ENCODE data around the gene SOX18. TPM values are rescaled to one million over a fixed set of nuclear protein-coding genes. Genes with fewer than 3 reads are reported as not detected.
A peak's percentile ranks its signal among the peaks of the same experiment; 100 is the strongest.

SOX18 gene
- total and polyA plus RNA-seq, 2 of the 13 experiments (the other 11 are each of a cell fraction or from before 2014, with no cell fraction given), result 1.6 to 1.9 TPM

DNA sequence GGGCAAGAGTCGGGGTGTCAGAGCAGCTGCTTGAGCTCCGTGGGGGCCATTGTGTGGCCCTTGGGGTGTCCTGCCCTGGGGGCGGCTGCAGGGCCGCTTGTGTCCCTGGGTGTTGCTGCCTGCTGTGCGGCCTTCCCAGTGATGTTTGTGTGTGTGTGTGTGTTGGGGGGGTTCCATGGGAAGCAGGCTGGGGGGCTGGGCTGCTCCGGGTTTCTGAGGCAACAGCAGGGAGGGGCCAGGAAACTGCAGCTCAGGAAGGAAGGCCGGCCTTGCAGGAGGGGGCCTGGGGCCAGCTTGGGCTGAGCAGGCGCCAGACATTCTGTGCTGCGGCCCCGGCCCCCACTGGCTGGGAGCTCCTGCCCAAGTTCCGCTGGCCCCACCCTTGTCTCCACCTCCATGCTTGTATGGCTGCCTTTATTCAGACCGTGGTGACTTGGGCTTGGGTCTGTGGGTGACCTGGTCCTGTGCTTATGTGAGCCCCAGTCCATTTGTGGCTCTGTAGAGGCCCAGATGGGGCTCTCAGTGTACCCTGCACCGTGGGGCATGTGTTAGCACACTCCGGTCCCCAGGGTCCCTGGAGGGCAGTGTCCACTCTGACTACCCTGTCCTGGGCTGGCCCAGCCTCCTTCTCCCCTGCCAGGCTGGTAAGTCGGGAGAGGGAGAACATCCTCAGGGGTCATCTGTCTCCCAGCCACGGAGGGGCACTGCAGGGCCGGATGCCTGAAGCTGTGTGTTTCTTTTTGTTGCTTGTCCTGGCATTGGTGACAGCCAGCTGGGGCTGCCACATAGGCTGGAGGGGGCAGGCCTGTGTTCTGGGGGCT lies 4.6 kb upstream of the SOX18 start:
- no TSS peak for BruUV-seq (replicated peaks)
- TF ChIP-seq TCF12 (IDR thresholded peaks at IDR 0.05) (no peak), TCF12 (CRISPR knock-in tag; IDR thresholded peaks at IDR 0.05) (no peak; the same call in 1 of the 2 replicates), NR2F6 (IDR thresholded peaks at IDR 0.05) (peak; percentile 45), NR2F6 (CRISPR knock-in tag; IDR thresholded peaks at IDR 0.05) (peak; percentile 72), SRSF4 (IDR thresholded peaks at IDR 0.05; ENCODE audit: low read depth, low read length, poor library complexity, severe bottlenecking) (no peak), ZNF615 (CRISPR knock-in tag; IDR thresholded peaks at IDR 0.05; ENCODE audit: borderline replicate concordance) (no peak), KAT8 (CRISPR knock-in tag; IDR thresholded peaks at IDR 0.05) (peak; percentile 88), ZNF678 (CRISPR knock-in tag; IDR thresholded peaks at IDR 0.05) (no peak), NFATC3 (CRISPR knock-in tag; IDR thresholded peaks at IDR 0.05) (no peak), KLF11 (CRISPR knock-in tag; IDR thresholded peaks at IDR 0.05) (no peak; the same call in 1 of the 2 replicates)
- TF ChIP-seq, protein P1, sequence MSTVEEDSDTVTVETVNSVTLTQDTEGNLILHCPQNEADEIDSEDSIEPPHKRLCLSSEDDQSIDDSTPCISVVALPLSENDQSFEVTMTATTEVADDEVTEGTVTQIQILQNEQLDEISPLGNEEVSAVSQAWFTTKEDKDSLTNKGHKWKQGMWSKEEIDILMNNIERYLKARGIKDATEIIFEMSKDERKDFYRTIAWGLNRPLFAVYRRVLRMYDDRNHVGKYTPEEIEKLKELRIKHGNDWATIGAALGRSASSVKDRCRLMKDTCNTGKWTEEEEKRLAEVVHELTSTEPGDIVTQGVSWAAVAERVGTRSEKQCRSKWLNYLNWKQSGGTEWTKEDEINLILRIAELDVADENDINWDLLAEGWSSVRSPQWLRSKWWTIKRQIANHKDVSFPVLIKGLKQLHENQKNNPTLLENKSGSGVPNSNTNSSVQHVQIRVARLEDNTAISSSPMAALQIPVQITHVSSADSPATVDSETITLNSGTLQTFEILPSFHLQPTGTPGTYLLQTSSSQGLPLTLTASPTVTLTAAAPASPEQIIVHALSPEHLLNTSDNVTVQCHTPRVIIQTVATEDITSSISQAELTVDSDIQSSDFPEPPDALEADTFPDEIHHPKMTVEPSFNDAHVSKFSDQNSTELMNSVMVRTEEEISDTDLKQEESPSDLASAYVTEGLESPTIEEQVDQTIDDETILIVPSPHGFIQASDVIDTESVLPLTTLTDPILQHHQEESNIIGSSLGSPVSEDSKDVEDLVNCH (CRISPR knock-in tag; IDR thresholded peaks at IDR 0.05), result no peak
- TF ChIP-seq, protein P2, sequence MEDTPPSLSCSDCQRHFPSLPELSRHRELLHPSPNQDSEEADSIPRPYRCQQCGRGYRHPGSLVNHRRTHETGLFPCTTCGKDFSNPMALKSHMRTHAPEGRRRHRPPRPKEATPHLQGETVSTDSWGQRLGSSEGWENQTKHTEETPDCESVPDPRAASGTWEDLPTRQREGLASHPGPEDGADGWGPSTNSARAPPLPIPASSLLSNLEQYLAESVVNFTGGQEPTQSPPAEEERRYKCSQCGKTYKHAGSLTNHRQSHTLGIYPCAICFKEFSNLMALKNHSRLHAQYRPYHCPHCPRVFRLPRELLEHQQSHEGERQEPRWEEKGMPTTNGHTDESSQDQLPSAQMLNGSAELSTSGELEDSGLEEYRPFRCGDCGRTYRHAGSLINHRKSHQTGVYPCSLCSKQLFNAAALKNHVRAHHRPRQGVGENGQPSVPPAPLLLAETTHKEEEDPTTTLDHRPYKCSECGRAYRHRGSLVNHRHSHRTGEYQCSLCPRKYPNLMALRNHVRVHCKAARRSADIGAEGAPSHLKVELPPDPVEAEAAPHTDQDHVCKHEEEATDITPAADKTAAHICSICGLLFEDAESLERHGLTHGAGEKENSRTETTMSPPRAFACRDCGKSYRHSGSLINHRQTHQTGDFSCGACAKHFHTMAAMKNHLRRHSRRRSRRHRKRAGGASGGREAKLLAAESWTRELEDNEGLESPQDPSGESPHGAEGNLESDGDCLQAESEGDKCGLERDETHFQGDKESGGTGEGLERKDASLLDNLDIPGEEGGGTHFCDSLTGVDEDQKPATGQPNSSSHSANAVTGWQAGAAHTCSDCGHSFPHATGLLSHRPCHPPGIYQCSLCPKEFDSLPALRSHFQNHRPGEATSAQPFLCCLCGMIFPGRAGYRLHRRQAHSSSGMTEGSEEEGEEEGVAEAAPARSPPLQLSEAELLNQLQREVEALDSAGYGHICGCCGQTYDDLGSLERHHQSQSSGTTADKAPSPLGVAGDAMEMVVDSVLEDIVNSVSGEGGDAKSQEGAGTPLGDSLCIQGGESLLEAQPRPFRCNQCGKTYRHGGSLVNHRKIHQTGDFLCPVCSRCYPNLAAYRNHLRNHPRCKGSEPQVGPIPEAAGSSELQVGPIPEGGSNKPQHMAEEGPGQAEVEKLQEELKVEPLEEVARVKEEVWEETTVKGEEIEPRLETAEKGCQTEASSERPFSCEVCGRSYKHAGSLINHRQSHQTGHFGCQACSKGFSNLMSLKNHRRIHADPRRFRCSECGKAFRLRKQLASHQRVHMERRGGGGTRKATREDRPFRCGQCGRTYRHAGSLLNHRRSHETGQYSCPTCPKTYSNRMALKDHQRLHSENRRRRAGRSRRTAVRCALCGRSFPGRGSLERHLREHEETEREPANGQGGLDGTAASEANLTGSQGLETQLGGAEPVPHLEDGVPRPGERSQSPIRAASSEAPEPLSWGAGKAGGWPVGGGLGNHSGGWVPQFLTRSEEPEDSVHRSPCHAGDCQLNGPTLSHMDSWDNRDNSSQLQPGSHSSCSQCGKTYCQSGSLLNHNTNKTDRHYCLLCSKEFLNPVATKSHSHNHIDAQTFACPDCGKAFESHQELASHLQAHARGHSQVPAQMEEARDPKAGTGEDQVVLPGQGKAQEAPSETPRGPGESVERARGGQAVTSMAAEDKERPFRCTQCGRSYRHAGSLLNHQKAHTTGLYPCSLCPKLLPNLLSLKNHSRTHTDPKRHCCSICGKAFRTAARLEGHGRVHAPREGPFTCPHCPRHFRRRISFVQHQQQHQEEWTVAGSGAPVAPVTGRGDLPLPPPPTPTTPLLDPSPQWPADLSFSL (CRISPR knock-in tag; IDR thresholded peaks at IDR 0.05), result peak; percentile 89
- TF ChIP-seq, protein P3, sequence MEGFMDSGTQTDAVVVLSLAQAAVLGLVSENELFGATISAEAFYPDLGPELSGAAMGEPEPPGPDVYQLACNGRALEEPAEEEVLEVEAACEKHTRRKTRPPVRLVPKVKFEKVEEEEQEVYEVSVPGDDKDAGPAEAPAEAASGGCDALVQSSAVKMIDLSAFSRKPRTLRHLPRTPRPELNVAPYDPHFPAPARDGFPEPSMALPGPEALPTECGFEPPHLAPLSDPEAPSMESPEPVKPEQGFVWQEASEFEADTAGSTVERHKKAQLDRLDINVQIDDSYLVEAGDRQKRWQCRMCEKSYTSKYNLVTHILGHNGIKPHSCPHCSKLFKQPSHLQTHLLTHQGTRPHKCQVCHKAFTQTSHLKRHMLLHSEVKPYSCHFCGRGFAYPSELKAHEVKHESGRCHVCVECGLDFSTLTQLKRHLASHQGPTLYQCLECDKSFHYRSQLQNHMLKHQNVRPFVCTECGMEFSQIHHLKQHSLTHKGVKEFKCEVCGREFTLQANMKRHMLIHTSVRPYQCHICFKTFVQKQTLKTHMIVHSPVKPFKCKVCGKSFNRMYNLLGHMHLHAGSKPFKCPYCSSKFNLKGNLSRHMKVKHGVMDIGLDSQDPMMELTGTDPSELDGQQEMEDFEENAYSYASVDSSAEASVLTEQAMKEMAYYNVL (CRISPR knock-in tag; IDR thresholded peaks at IDR 0.05; ENCODE audit: borderline replicate concordance), result peak; percentile 68

More for the DNA sequence above, 4.6 kb upstream of the SOX18 start:
- in situ Hi-C loops (cut with HindIII; ENCODE audit: extremely low pct_ligation_motif_present, low pct_unique_long_range_greater_than_20kb) (no loop called here), intact Hi-C loops (cut with micrococcal nuclease; ENCODE audit: unreplicated experiment) (loop anchor here (2.0 kb wide), 1 partner anchor 15 kb away; no protein-coding TSS in a partner anchor)
- Histone ChIP-seq H4K20me1 (ENCODE audit: insufficient read depth, low read length) (no peaks in the 10 kb centered on the region), H3K36me3 (replicated peaks in 1 of 2; ENCODE audit: control insufficient read depth in 1 of 2, insufficient read depth in 2 of 2, low read length in 2 of 2) (no peaks in the 10 kb centered on the region), H3K27me3 (ENCODE audit: control insufficient read depth in 1 of 2, insufficient read depth in 2 of 2, low read length in 2 of 2) (no peaks in the 10 kb centered on the region; a peak in 1 of 5 replicates), H3K27ac (ENCODE audit: extremely low read length, insufficient read depth, low read length) (peak overlapping the region; percentile 77), H3K9ac (ENCODE audit: insufficient read depth, low read depth, low read length) (peak overlapping the region; percentile 66), H3K9me3 (ENCODE audit: low read length) (no peaks in the 10 kb centered on the region), H3K4me3 (replicated peaks in 1 of 3; ENCODE audit: insufficient read depth in 1 of 3, low read depth in 2 of 3, low read length in 3 of 3) (peak overlapping the region; percentile 45 to 69 (median 46)), H3K4me2 (ENCODE audit: low read depth, low read length) (peak overlapping the region; percentile 87), H2AFZ (ENCODE audit: low read length) (no peak overlapping the region), H3K4me1 (ENCODE audit: insufficient read depth, low read length) (peaks cover 87% of the 10 kb centered on the region), H3K79me2 (ENCODE audit: insufficient read depth, low read length) (no peaks in the 10 kb centered on the region)
- peak; percentile 65 for FAIRE-seq
- CTCF ChIA-PET (ENCODE audit: low intra/inter-chr PET ratio, low total read pairs), result interaction anchor here (1.2 to 2.0 kb wide), 2 partner anchors 16 to 66 kb away, joined by 7 to 13 read pairs; no protein-coding TSS in a partner anchor
- ATAC-seq, result peak; percentile 41
- 2% methylated on average over 13 of the region's 17 CpGs for WGBS (ENCODE audit: low lambda C conversion rate)
- POLR2A ChIA-PET, result interaction anchor here (0.5 to 9.4 kb wide), 22 partner anchors 8 to 782 kb away, joined by 3 to 252 read pairs (median 4); partner anchors contain the start of genes ARFGAP1, ARFRP1, C20orf204 and HELZ2
- DNase-seq (ENCODE audit: low spot score), result peak; percentile 94

Measured in HepG2 (cell line).